Esophagus squamous epithelium (tissue), 5 donors: ENCODE results near the gene SLC24A3. TPM values are rescaled to one million over a fixed set of nuclear protein-coding genes. Genes with fewer than 3 reads are reported as not detected.
A peak's percentile ranks its signal among the peaks of the same experiment; 100 is the strongest.

Source experiments
- DNase-seq: peaks from one replicate; lab custom pipeline; 2025; lab: John Stamatoyannopoulos, UW
- H3K27ac ChIP-seq, 4 donors: fragments of 200-600 bp; sonication (generic); one replicate each; pipeline ENCODE4 v1.5.1; 2016 to 2019; ENCODE audit warnings: mild to moderate bottlenecking in 1 of 4
- H3K27me3 ChIP-seq, 4 donors: fragments of 200-600 bp; sonication (generic); 1 replicate in 3 of 4; 2 replicates in 1 of 4; pipeline versions ENCODE4 v1.5.1 to v1.6.0; 2017 to 2021; ENCODE audit warnings: antibody characterized with exemption in 1 of 4
- H3K36me3 ChIP-seq, 3 donors: fragments of 200-600 bp; sonication (generic); one replicate each; pipeline ENCODE4 v1.5.1; 2016 to 2019
- H3K4me1 ChIP-seq, 3 donors: fragments of 200-600 bp; sonication (generic); one replicate each; pipeline ENCODE4 v1.5.1; 2017 to 2019
- H3K4me3 ChIP-seq, 4 donors: fragments of 200-600 bp; sonication (generic); 1 replicate in 3 of 4; 2 replicates in 1 of 4; pipeline ENCODE4 v1.5.1; 2016 to 2019; ENCODE audit warnings: mild to moderate bottlenecking in 2 of 4, moderate library complexity in 1 of 4
- H3K9me3 ChIP-seq, 3 donors: fragments of 200-600 bp; sonication (generic); one replicate each; pipeline ENCODE4 v1.5.1; 2016 to 2019
- CTCF ChIP-seq, 6 experiments: fragments of 450-650 bp in 4 of 6; fragments of 200-600 bp in 2 of 6; sonication (generic) in 2 of 6; IDR thresholded peaks; one replicate each; pipeline ENCODE4 v1.5.1; 2016 to 2019; ENCODE audit warnings: antibody characterized with exemption in 6 of 6, mild to moderate bottlenecking in 4 of 6, moderate library complexity in 4 of 6
- POLR2A ChIP-seq, 4 donors: fragments of 450-650 bp; IDR thresholded peaks; one replicate each; pipeline ENCODE4 v1.6.1; 2017; ENCODE audit warnings: antibody characterized with exemption in 4 of 4, mild to moderate bottlenecking in 4 of 4, moderate library complexity in 3 of 4
- WGBS, 2 donors: methylation state at CpG; one replicate each; pipeline ENCODE4 v1.1.5; 2018; 5-methylcytosine and 5-hydroxymethylcytosine counted together
- intact Hi-C: fragments of 100-400 bp; cut with DNase I; formaldehyde crosslinking; loops from one replicate; pipeline ENCODE4 v1.15.0; 2022
- total RNA-seq, 4 donors: library from RNA; depleted of rRNA; stranded (reverse); fragments of >200 nt; gene quantifications; one replicate each; pipeline ENCODE4 v1.1.0, GENCODE V29; 2016
- donor health status: DM: yes; HTN: yes; CAD: no.

The SLC24A3 gene
- total RNA-seq, 4 donors from 2014 or later: 3.0 to 8.2 (median 6.1) TPM

DNA sequence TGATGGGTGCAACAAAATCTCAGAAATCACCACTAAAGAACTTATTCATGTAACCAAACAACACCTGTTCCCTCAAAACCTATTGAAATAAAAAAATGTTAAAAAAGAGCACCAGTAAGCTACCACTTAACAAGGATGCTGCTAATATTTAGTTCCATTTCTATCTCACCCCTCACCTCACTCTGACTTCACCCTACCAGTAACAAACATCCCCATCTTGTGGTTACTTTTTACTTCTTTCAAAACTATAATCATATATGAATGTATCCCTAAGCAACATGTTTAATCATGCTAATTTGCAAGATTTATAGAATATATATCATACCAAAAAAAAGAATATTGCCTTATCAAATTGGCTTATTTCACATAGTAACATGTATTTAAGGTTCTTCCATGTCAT, 27.4 kb upstream of the SLC24A3 start:
- Histone ChIP-seq H3K4me3 (no peak overlapping the region), H3K4me1 (no peaks in the 10 kb centered on the region), H3K9me3 (no peaks in the 10 kb centered on the region), H3K36me3 (no peaks in the 10 kb centered on the region), H3K27me3 (no peaks in the 10 kb centered on the region), H3K27ac (no peak overlapping the region)
- no peak for DNase-seq
- intact Hi-C loops: loop anchor here (10.0 kb wide), 1 partner anchor 550 kb away; no protein-coding TSS in a partner anchor
- TF ChIP-seq POLR2A (IDR thresholded peaks at IDR 0.05): no peak

GRCh38 chr20:19193349-19193748, 19.1 kb upstream of the SLC24A3 start:
- 19 to 29% methylated on average over 5 of the region's 5 CpGs for WGBS, 2 donors
- Histone ChIP-seq H3K9me3 (no peaks in the 10 kb centered on the region), H3K36me3 (no peaks in the 10 kb centered on the region), H3K4me3 (no peak overlapping the region), H3K4me1 (no peaks in the 10 kb centered on the region), H3K27ac (no peak overlapping the region), H3K27me3 (no peaks in the 10 kb centered on the region)
- DNase-seq: no peak
- intact Hi-C loops: no loop called here
- no peak for TF ChIP-seq CTCF (IDR thresholded peaks at IDR 0.05)
- no peak for TF ChIP-seq POLR2A (IDR thresholded peaks at IDR 0.05)

- 14 to 17% methylated on average over 8 of the region's 8 CpGs for WGBS, 2 donors
- TF ChIP-seq CTCF (IDR thresholded peaks at IDR 0.05) (peak; percentile 70 to 93 (median 86)), POLR2A (IDR thresholded peaks at IDR 0.05) (no peak)
- H3K9me3 ChIP-seq: no peaks in the 10 kb centered on the region
- peaks cover 0 to 16% (median 5%) of the 10 kb centered on the region in 3 donors for H3K4me1 ChIP-seq
- intact Hi-C loops: loop anchor here (5.0 kb wide), 2 partner anchors 376 to 456 kb away; no protein-coding TSS in a partner anchor
- peaks cover 0 to 5% (median 0%) of the 10 kb centered on the region in 4 donors for H3K27me3 ChIP-seq
- no peaks in the 10 kb centered on the region for H3K36me3 ChIP-seq
- DNase-seq: no peak
- H3K4me3 ChIP-seq: no peak overlapping the region
- no peak overlapping the region for H3K27ac ChIP-seq
Observed at GRCh38 chr20:19205981-19206396, 6.5 kb upstream of the SLC24A3 start.

- H3K27me3 ChIP-seq: peaks cover 0 to 19% (median 0%) of the 10 kb centered on the region in 4 donors
- H3K4me3 ChIP-seq: no peak overlapping the region
- no peak for DNase-seq
- H3K36me3 ChIP-seq: no peaks in the 10 kb centered on the region
- WGBS, 2 donors: 76 to 83% methylated on average over 1 of the region's 1 CpG
- intact Hi-C loops: loop anchor here (5.0 kb wide), 2 partner anchors 375 to 455 kb away; no protein-coding TSS in a partner anchor
- TF ChIP-seq POLR2A (IDR thresholded peaks at IDR 0.05): no peak
- no peak for TF ChIP-seq CTCF (IDR thresholded peaks at IDR 0.05)
- H3K9me3 ChIP-seq: no peaks in the 10 kb centered on the region
- peaks cover 0 to 28% (median 12%) of the 10 kb centered on the region in 3 donors for H3K4me1 ChIP-seq
- no peak overlapping the region for H3K27ac ChIP-seq
Observed at GRCh38 chr20:19207541-19207940, 4.9 kb upstream of the SLC24A3 start.

GRCh38 chr20:19210391-19211155, 1.9 kb upstream of the SLC24A3 start:
- peaks cover 0 to 43% (median 0%) of the 10 kb centered on the region in 4 donors for H3K27me3 ChIP-seq
- peak overlapping the region in 3 of 4 donors; percentile 68 to 87 (median 81) for H3K27ac ChIP-seq
- H3K9me3 ChIP-seq: no peaks in the 10 kb centered on the region
- intact Hi-C loops: no loop called here
- no peaks in the 10 kb centered on the region for H3K36me3 ChIP-seq
- peak overlapping the region in 1 of 4 donors; percentile 69 for H3K4me3 ChIP-seq
- no peak for DNase-seq
- 25 to 43% methylated on average over 5 to 6 of the region's 9 CpGs for WGBS, 2 donors
- H3K4me1 ChIP-seq: peaks cover 0 to 52% (median 12%) of the 10 kb centered on the region in 3 donors
- TF ChIP-seq POLR2A (IDR thresholded peaks at IDR 0.05) (no peak), CTCF (IDR thresholded peaks at IDR 0.05) (no peak)
